Mesenteric fat pad (tissue), 1 donor: ENCODE measurements around the gene LRIT3. TPM values are rescaled to one million over a fixed set of nuclear protein-coding genes. Genes with fewer than 3 reads are reported as not detected.
"Not testable (repeated sequence)": the region's sequence is repeated elsewhere in the genome, so short reads cannot be mapped to it uniquely, and the experiment has no call there.

Source experiments
- DNase-seq: peaks from one replicate; pipeline ENCODE4 v3.0.0-alpha.2; 2020; ENCODE audit warnings: low spot score
- total RNA-seq: library from RNA; stranded (reverse); fragmentation: NEBNext Ultra II Directional; extraction: Animal tissue kit (Norgen Biotek cat#: 25700); gene quantifications from one replicate; pipeline ENCODE4 v1.2.1, GENCODE V29; 2021
- donor health status: DM: yes; HTN: yes; CAD: no.

Gene LRIT3
- total RNA-seq, 1 donor from 2014 or later, result 0.16 TPM

- DNase-seq, result no peak
These were observed 1.4 kb upstream of the LRIT3 start for GRCh38 chr4:109846395-109847098.

- no peak for DNase-seq
These were observed 594 bp downstream of the LRIT3 start for GRCh38 chr4:109848501-109848900.

GRCh38 chr4:109850601-109851000 is 2.7 kb downstream of the LRIT3 start:
- no peak for DNase-seq

- not testable (repeated sequence) for DNase-seq
These were observed 11.8 kb downstream of the LRIT3 start for GRCh38 chr4:109859426-109860300.

GRCh38 chr4:109861271-109861670 is 13.4 kb downstream of the LRIT3 start:
- no peak for DNase-seq

- DNase-seq, result no peak
These were observed 14.1 kb downstream of the LRIT3 start for GRCh38 chr4:109861916-109862511.

- DNase-seq, result no peak
These were observed 16.2 kb downstream of the LRIT3 start for GRCh38 chr4:109864134-109864533.

- no peak for DNase-seq
These were observed 22.2 kb downstream of the LRIT3 start for GRCh38 chr4:109870061-109870460.

GRCh38 chr4:109872065-109872464 is 24.2 kb downstream of the LRIT3 start:
- no peak for DNase-seq

GRCh38 chr4:109872950-109873656 is 25.2 kb downstream of the LRIT3 start:
- DNase-seq, result no peak

- no peak for DNase-seq
These were observed 26.0 kb downstream of the LRIT3 start for GRCh38 chr4:109873791-109874514.

- DNase-seq, result no peak
These were observed 27.2 kb downstream of the LRIT3 start for GRCh38 chr4:109875106-109875505.

GRCh38 chr4:109875553-109875952 is 27.6 kb downstream of the LRIT3 start:
- not testable (repeated sequence) for DNase-seq

GRCh38 chr4:109876634-109877265 is 28.8 kb downstream of the LRIT3 start:
- DNase-seq, result no peak

- no peak for DNase-seq
These were observed 29.5 kb downstream of the LRIT3 start for GRCh38 chr4:109877400-109877799.

GRCh38 chr4:109878355-109878754 is 30.4 kb downstream of the LRIT3 start:
- no peak for DNase-seq

- DNase-seq, result no peak
These were observed 31.2 kb downstream of the LRIT3 start for GRCh38 chr4:109879081-109879480.

GRCh38 chr4:109879636-109880314 is 31.9 kb downstream of the LRIT3 start:
- DNase-seq, result no peak

GRCh38 chr4:109886303-109886702 is 38.4 kb downstream of the LRIT3 start:
- DNase-seq, result no peak

- DNase-seq, result no peak
These were observed 39.2 kb downstream of the LRIT3 start for GRCh38 chr4:109887071-109887470.
